Liver (tissue), 9 donors: Measurements from ENCODE around the gene MKRN3. TPM values are rescaled to one million over a fixed set of nuclear protein-coding genes. Genes with fewer than 3 reads are reported as not detected.

ENCODE experiments used
- DNase-seq: peaks from one replicate; pipeline ENCODE4 v3.0.0-alpha.2; 2017; ENCODE audit warnings: low spot score
- H3K27ac ChIP-seq, 2 donors: one replicate each; pipeline ENCODE4 v1.7.0; 2013; ENCODE audit warnings: inconsistent platforms in 2 of 2, low read length in 2 of 2, control low read depth in 1 of 2, low read depth in 1 of 2, mild to moderate bottlenecking in 1 of 2
- H3K27me3 ChIP-seq, 4 donors: one replicate each; pipeline versions ENCODE4 v1.6.1 to v1.7.0; 2013; ENCODE audit warnings: low read length in 3 of 4, inconsistent platforms in 1 of 4, mild to moderate bottlenecking in 1 of 4, moderate library complexity in 1 of 4; ENCODE audit not compliant: control insufficient read depth in 4 of 4, insufficient read depth in 4 of 4
- H3K36me3 ChIP-seq, 4 donors: one replicate each; pipeline versions ENCODE4 v1.6.1 to v1.7.0; 2013; ENCODE audit warnings: low read length in 3 of 4, mild to moderate bottlenecking in 3 of 4, low read depth in 1 of 4, moderate library complexity in 1 of 4; ENCODE audit not compliant: control insufficient read depth in 4 of 4, insufficient read depth in 3 of 4
- H3K4me1 ChIP-seq, 4 donors: one replicate each; pipeline versions ENCODE4 v1.6.1 to v1.7.0; 2013; ENCODE audit warnings: low read length in 3 of 4, mild to moderate bottlenecking in 3 of 4, moderate library complexity in 1 of 4; ENCODE audit not compliant: control insufficient read depth in 4 of 4, insufficient read depth in 4 of 4
- H3K4me3 ChIP-seq, 3 donors: one replicate each; pipeline versions ENCODE4 v1.6.1 to v1.7.0; 2013; ENCODE audit warnings: low read length in 3 of 3, control low read depth in 1 of 3, low read depth in 1 of 3, mild to moderate bottlenecking in 1 of 3
- H3K9ac ChIP-seq, 2 donors: one replicate each; pipeline ENCODE4 v1.7.0; 2013; ENCODE audit warnings: low read length in 2 of 2, mild to moderate bottlenecking in 2 of 2, moderate library complexity in 2 of 2, control low read depth in 1 of 2, low read depth in 1 of 2
- H3K9me3 ChIP-seq, 4 donors: one replicate each; pipeline versions ENCODE4 v1.6.1 to v1.7.0; 2013; ENCODE audit warnings: low read length in 3 of 4; ENCODE audit not compliant: control insufficient read depth in 4 of 4
- EGR1 ChIP-seq, 2 donors: IDR thresholded peaks; 2 replicates each; pipeline ENCODE4 v1.6.1; 2016 to 2018; ENCODE audit warnings: antibody characterized with exemption in 2 of 2, low read depth in 2 of 2
- FOXA1 ChIP-seq: IDR thresholded peaks from 2 replicates; pipeline ENCODE4 v1.6.1; 2016; ENCODE audit warnings: antibody characterized with exemption
- FOXA2 ChIP-seq: IDR thresholded peaks from 2 replicates; pipeline ENCODE4 v1.6.1; 2016; ENCODE audit warnings: antibody characterized with exemption
- GABPA ChIP-seq, 2 donors: IDR thresholded peaks in 1 of 2; conservative IDR thresholded peaks in 1 of 2; 2 replicates each; pipeline ENCODE4 v1.6.1; 2016; ENCODE audit warnings: antibody characterized with exemption in 2 of 2, mild to moderate bottlenecking in 1 of 2, moderate library complexity in 1 of 2
- HNF4A ChIP-seq, 2 donors: conservative IDR thresholded peaks; 2 replicates each; pipeline ENCODE4 v1.6.1; 2016; ENCODE audit warnings: antibody characterized with exemption in 2 of 2, mild to moderate bottlenecking in 2 of 2
- HNF4G ChIP-seq: IDR thresholded peaks from 2 replicates; pipeline ENCODE4 v1.6.1; 2016; ENCODE audit warnings: antibody characterized with exemption
- JUND ChIP-seq, 2 donors: IDR thresholded peaks; 2 replicates each; pipeline ENCODE4 v1.6.1; 2016; ENCODE audit warnings: antibody characterized with exemption in 2 of 2
- NR2F2 ChIP-seq: IDR thresholded peaks from 2 replicates; pipeline ENCODE4 v1.6.1; 2016; ENCODE audit warnings: antibody characterized with exemption
- RAD21 ChIP-seq, 2 donors: IDR thresholded peaks; 2 replicates each; pipeline ENCODE4 v1.6.1; 2016; ENCODE audit warnings: antibody characterized with exemption in 2 of 2, mild to moderate bottlenecking in 2 of 2
- RXRA ChIP-seq, 2 donors: IDR thresholded peaks; 2 replicates each; pipeline ENCODE4 v1.6.1; 2017 to 2018; ENCODE audit warnings: antibody characterized with exemption in 2 of 2, mild to moderate bottlenecking in 1 of 2
- SP1 ChIP-seq: IDR thresholded peaks from 2 replicates; pipeline ENCODE4 v1.6.1; 2018; ENCODE audit warnings: antibody characterized with exemption, mild to moderate bottlenecking
- TAF1 ChIP-seq: conservative IDR thresholded peaks from 2 replicates; pipeline ENCODE4 v1.6.1; 2016; ENCODE audit warnings: antibody characterized with exemption, mild to moderate bottlenecking
- YY1 ChIP-seq: IDR thresholded peaks from 2 replicates; pipeline ENCODE4 v1.6.1; 2016; ENCODE audit warnings: antibody characterized with exemption, mild to moderate bottlenecking
- WGBS: extraction: QIAGEN DNeasy Blood & Tissue Kit; methylation state at CpG from one replicate; pipeline ENCODE4 v1.1.7; 2013; 5-methylcytosine and 5-hydroxymethylcytosine counted together
- polyA plus RNA-seq, 2 donors: library from polyadenylated mRNA; stranded (reverse) in 1 of 2; unstranded in 1 of 2; fragments of 200-250 nt in 1 of 2; fragments of >200 nt in 1 of 2; fragmentation: Nextera tagmentation in 1 of 2; extraction: Ambion mirVana in 1 of 2; gene quantifications; one replicate each; pipeline versions ENCODE4 v1.2.1 to v1.2.3, GENCODE V29; 2013 to 2015
- total RNA-seq, 2 donors: library from RNA; depleted of rRNA; stranded (reverse); fragments of >200 nt; gene quantifications; one replicate each; pipeline ENCODE4 v1.2.3, GENCODE V29; 2014
- TF ChIP-seq, protein P1 (sequence below): IDR thresholded peaks from 2 replicates; pipeline ENCODE4 v1.6.1; 2016; ENCODE audit warnings: antibody characterized with exemption
- TF ChIP-seq, protein P2 (sequence below): IDR thresholded peaks from 2 replicates; pipeline ENCODE4 v1.6.1; 2016; ENCODE audit warnings: antibody characterized with exemption
- TF ChIP-seq, protein P3 (sequence below): fragments of 150-350 bp; IDR thresholded peaks from 2 replicates; pipeline ENCODE4 v1.5.1; 2017; ENCODE audit warnings: improper control_type of control experiment, low read depth, low read length; ENCODE audit not compliant: missing input control
- TF ChIP-seq, protein P4 (sequence below): IDR thresholded peaks from 2 replicates; pipeline ENCODE4 v1.6.1; 2016; ENCODE audit warnings: antibody characterized with exemption, mild to moderate bottlenecking
- TF ChIP-seq, protein P5 (sequence below): IDR thresholded peaks from 2 replicates; pipeline ENCODE4 v1.6.1; 2016; ENCODE audit warnings: antibody characterized with exemption
- donor health status: healthy.
- donor health status: healthy.
- donor health status: healthy.
- donor health status: healthy.
- donor health status: healthy.

The MKRN3 gene
- total and polyA plus RNA-seq, 4 donors = 0.59 TPM; not detected in 3

DNA sequence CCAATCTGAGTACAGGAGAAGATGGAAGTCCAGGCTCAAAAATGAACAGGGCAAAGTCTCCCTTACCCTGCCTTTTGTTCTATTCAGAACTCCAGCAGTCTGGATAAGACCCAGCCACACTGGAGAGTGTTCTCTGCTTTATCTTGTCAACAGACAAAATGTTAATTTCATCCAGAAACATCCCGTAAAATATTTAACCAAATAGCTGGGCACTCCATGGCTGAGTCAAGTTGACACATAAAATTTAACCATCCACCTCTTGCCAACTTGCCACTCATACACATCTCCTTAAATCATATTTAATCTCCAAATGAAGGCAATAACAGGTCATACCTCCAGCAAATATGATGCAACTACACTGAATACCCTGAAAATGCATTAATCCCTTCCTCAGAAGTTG, 33.6 kb downstream of the MKRN3 start:
- no peak for TF ChIP-seq EGR1 (IDR thresholded peaks at IDR 0.05; ENCODE audit: low read depth in 2 of 2)
- TF ChIP-seq RAD21 (IDR thresholded peaks at IDR 0.05) = no peak
- TF ChIP-seq, protein P1, sequence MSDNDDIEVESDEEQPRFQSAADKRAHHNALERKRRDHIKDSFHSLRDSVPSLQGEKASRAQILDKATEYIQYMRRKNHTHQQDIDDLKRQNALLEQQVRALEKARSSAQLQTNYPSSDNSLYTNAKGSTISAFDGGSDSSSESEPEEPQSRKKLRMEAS = no peak
- TF ChIP-seq FOXA2 = no peak
- no peak for TF ChIP-seq GABPA (IDR thresholded peaks at IDR 0.05 in 1 of 2, conservative IDR thresholded peaks at IDR 0.05 in 1 of 2)
- Histone ChIP-seq H3K36me3 (no peaks in the 10 kb centered on the region), H3K9ac (no peak overlapping the region), H3K4me3 (no peak overlapping the region), H3K27me3 (no peaks in the 10 kb centered on the region), H3K9me3 (no peaks in the 10 kb centered on the region), H3K27ac (no peak overlapping the region), H3K4me1 (no peaks in the 10 kb centered on the region)
- DNase-seq = no peak
- 62% methylated on average over 1 of the region's 1 CpG for WGBS

DNA sequence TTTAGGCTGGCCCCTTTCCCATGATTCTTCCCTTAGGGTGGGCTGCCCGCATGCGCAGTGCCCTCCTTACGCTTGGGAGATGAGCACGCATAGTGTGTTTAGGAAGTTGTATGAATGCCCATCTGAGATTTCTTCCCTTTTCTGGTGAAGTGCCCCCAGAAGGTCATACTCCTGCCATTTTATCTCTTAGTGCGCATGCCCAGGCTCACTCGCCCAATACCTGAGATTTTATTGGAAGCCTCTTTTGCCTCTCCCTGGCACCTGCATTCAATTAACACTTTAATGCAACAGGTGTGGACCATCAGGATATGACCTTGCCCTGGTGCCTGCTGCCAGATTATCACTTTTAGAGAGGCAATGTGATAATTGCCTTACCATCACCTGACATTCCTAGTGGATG, 36.6 kb downstream of the MKRN3 start:
- Histone ChIP-seq H3K27ac (no peak overlapping the region), H3K4me3 (no peak overlapping the region), H3K4me1 (no peaks in the 10 kb centered on the region), H3K9ac (no peak overlapping the region), H3K36me3 (no peaks in the 10 kb centered on the region), H3K27me3 (no peaks in the 10 kb centered on the region), H3K9me3 (no peaks in the 10 kb centered on the region)
- no peak for DNase-seq
- WGBS = 91% methylated on average over 6 of the region's 6 CpGs
- TF ChIP-seq EGR1 (IDR thresholded peaks at IDR 0.05; ENCODE audit: low read depth in 2 of 2) (no peak), NR2F2 (no peak), HNF4A (conservative IDR thresholded peaks at IDR 0.05) (no peak), GABPA (IDR thresholded peaks at IDR 0.05 in 1 of 2, conservative IDR thresholded peaks at IDR 0.05 in 1 of 2) (no peak), TAF1 (no peak), RXRA (IDR thresholded peaks at IDR 0.05) (no peak), RAD21 (IDR thresholded peaks at IDR 0.05) (no peak), JUND (IDR thresholded peaks at IDR 0.05) (no peak), SP1 (no peak), YY1 (no peak), FOXA1 (no peak), HNF4G (no peak), FOXA2 (no peak)
- TF ChIP-seq, protein P2, sequence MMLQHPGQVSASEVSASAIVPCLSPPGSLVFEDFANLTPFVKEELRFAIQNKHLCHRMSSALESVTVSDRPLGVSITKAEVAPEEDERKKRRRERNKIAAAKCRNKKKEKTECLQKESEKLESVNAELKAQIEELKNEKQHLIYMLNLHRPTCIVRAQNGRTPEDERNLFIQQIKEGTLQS = no peak
- TF ChIP-seq, protein P3, sequence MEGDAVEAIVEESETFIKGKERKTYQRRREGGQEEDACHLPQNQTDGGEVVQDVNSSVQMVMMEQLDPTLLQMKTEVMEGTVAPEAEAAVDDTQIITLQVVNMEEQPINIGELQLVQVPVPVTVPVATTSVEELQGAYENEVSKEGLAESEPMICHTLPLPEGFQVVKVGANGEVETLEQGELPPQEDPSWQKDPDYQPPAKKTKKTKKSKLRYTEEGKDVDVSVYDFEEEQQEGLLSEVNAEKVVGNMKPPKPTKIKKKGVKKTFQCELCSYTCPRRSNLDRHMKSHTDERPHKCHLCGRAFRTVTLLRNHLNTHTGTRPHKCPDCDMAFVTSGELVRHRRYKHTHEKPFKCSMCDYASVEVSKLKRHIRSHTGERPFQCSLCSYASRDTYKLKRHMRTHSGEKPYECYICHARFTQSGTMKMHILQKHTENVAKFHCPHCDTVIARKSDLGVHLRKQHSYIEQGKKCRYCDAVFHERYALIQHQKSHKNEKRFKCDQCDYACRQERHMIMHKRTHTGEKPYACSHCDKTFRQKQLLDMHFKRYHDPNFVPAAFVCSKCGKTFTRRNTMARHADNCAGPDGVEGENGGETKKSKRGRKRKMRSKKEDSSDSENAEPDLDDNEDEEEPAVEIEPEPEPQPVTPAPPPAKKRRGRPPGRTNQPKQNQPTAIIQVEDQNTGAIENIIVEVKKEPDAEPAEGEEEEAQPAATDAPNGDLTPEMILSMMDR = no peak
- TF ChIP-seq, protein P1 = no peak
- TF ChIP-seq, protein P4, sequence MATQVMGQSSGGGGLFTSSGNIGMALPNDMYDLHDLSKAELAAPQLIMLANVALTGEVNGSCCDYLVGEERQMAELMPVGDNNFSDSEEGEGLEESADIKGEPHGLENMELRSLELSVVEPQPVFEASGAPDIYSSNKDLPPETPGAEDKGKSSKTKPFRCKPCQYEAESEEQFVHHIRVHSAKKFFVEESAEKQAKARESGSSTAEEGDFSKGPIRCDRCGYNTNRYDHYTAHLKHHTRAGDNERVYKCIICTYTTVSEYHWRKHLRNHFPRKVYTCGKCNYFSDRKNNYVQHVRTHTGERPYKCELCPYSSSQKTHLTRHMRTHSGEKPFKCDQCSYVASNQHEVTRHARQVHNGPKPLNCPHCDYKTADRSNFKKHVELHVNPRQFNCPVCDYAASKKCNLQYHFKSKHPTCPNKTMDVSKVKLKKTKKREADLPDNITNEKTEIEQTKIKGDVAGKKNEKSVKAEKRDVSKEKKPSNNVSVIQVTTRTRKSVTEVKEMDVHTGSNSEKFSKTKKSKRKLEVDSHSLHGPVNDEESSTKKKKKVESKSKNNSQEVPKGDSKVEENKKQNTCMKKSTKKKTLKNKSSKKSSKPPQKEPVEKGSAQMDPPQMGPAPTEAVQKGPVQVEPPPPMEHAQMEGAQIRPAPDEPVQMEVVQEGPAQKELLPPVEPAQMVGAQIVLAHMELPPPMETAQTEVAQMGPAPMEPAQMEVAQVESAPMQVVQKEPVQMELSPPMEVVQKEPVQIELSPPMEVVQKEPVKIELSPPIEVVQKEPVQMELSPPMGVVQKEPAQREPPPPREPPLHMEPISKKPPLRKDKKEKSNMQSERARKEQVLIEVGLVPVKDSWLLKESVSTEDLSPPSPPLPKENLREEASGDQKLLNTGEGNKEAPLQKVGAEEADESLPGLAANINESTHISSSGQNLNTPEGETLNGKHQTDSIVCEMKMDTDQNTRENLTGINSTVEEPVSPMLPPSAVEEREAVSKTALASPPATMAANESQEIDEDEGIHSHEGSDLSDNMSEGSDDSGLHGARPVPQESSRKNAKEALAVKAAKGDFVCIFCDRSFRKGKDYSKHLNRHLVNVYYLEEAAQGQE = no peak
- TF ChIP-seq, protein P5, sequence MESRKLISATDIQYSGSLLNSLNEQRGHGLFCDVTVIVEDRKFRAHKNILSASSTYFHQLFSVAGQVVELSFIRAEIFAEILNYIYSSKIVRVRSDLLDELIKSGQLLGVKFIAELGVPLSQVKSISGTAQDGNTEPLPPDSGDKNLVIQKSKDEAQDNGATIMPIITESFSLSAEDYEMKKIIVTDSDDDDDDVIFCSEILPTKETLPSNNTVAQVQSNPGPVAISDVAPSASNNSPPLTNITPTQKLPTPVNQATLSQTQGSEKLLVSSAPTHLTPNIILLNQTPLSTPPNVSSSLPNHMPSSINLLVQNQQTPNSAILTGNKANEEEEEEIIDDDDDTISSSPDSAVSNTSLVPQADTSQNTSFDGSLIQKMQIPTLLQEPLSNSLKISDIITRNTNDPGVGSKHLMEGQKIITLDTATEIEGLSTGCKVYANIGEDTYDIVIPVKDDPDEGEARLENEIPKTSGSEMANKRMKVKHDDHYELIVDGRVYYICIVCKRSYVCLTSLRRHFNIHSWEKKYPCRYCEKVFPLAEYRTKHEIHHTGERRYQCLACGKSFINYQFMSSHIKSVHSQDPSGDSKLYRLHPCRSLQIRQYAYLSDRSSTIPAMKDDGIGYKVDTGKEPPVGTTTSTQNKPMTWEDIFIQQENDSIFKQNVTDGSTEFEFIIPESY = no peak
